Lung (tissue), 12 donors: Measurements from ENCODE around the gene LHX2. TPM values are rescaled to one million over a fixed set of nuclear protein-coding genes. Genes with fewer than 3 reads are reported as not detected.
A peak's percentile ranks its signal among the peaks of the same experiment; 100 is the strongest.
"Not testable (repeated sequence)": the region's sequence is repeated elsewhere in the genome, so short reads cannot be mapped to it uniquely, and the experiment has no call there.

Source experiments
- ATAC-seq: fragments of 200-7000 bp; cut with Tn5 transposase; one replicate; pipeline ENCODE4 v1.9.1; 2020; ENCODE audit warnings: moderate number of reproducible peaks; ENCODE audit not compliant: insufficient read depth, low FRiP score
- DNase-seq, 3 donors: peaks; one replicate each; pipeline ENCODE4 v3.0.0-alpha.2; 2013 to 2017
- H3K27ac ChIP-seq, 2 donors: one replicate each; pipeline ENCODE4 v1.5.1; 2013; ENCODE audit warnings: mild to moderate bottlenecking in 2 of 2, moderate library complexity in 2 of 2, control low read depth in 1 of 2, inconsistent platforms in 1 of 2, low read depth in 1 of 2, low read length in 1 of 2
- H3K27me3 ChIP-seq, 3 donors: one replicate each; pipeline ENCODE4 v1.5.1; 2013; ENCODE audit warnings: low read length in 2 of 3; ENCODE audit not compliant: control insufficient read depth in 3 of 3, insufficient read depth in 3 of 3
- H3K36me3 ChIP-seq, 4 donors: one replicate each; pipeline ENCODE4 v1.5.1; 2013; ENCODE audit warnings: low read length in 4 of 4, mild to moderate bottlenecking in 1 of 4, moderate library complexity in 1 of 4; ENCODE audit not compliant: control insufficient read depth in 4 of 4, insufficient read depth in 4 of 4
- H3K4me1 ChIP-seq, 5 donors: one replicate each; pipeline ENCODE4 v1.5.1; 2013; ENCODE audit warnings: low read length in 5 of 5, mild to moderate bottlenecking in 2 of 5, moderate library complexity in 1 of 5; ENCODE audit not compliant: control insufficient read depth in 5 of 5, insufficient read depth in 5 of 5
- H3K4me3 ChIP-seq: one replicate; pipeline ENCODE4 v1.5.1; 2013; ENCODE audit warnings: mild to moderate bottlenecking, control low read depth, moderate library complexity
- H3K9ac ChIP-seq, 2 donors: one replicate each; pipeline ENCODE4 v1.5.1; 2013; ENCODE audit warnings: low read length in 2 of 2, control low read depth in 1 of 2; ENCODE audit not compliant: insufficient read depth in 1 of 2
- H3K9me3 ChIP-seq, 4 donors: one replicate each; pipeline ENCODE4 v1.5.1; 2013; ENCODE audit warnings: low read length in 3 of 4, mild to moderate bottlenecking in 1 of 4, moderate library complexity in 1 of 4; ENCODE audit not compliant: control insufficient read depth in 4 of 4, insufficient read depth in 3 of 4
- CTCF ChIP-seq: IDR thresholded peaks from 2 replicates; pipeline ENCODE4 v1.5.1; 2012; ENCODE audit warnings: mild to moderate bottlenecking; ENCODE audit errors: control extremely low read depth, extremely low read depth
- WGBS, 2 donors: extraction: QIAGEN DNeasy Blood & Tissue Kit; methylation state at CpG; one replicate each; pipeline ENCODE4 v1.1.7; 2013; 5-methylcytosine and 5-hydroxymethylcytosine counted together
- polyA plus RNA-seq, 2 donors: library from polyadenylated mRNA; stranded (reverse); fragments of 200-250 nt; gene quantifications; one replicate each; pipeline ENCODE4 v1.2.1, GENCODE V29; 2013
- total RNA-seq, 2 donors: library from RNA; depleted of rRNA in 1 of 2; stranded (reverse); fragments of >200 nt in 1 of 2; gene quantifications; one replicate each; pipeline ENCODE4 v1.2.1, GENCODE V29; 2014 to 2021
- donor health status: control.
- donor health status: control.
- donor health status: Bipolar disorder and iron deficiency.
- donor health status: healthy.
- donor health status: DM: yes; HTN: yes; CAD: no.

The LHX2 gene
- total and polyA plus RNA-seq, 4 donors = 0.07 to 0.31 TPM; not detected in 2

DNA sequence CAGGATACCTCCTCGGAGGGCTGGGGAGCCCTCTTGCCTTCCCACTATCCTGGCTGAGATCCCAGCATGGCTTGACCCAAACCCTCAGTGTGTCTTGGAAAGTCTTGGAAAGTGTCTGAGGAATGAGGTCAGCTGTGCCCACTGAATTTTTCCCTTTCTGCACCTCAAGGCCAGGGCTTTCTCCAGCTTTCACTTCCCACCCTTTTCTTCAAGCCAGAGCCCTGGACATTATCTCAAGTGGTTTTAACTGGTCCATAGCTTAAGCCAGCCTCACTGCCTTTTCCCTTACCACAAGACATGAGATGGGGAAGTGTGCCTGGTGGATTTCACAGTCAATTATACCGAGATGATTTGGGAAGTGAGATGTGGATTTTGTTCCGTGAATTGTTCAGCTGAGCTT lies 35.7 kb upstream of the LHX2 start:
- Histone ChIP-seq H3K36me3 (no peaks in the 10 kb centered on the region), H3K9me3 (peaks cover 0 to 10% (median under 1%) of the 10 kb centered on the region in 4 donors), H3K27me3 (peaks cover 5 to 44% (median 17%) of the 10 kb centered on the region in 3 donors), H3K4me1 (no peaks in the 10 kb centered on the region), H3K4me3 (no peak overlapping the region), H3K27ac (no peak overlapping the region), H3K9ac (no peak overlapping the region)
- TF ChIP-seq CTCF = no peak
- 53 to 66% methylated on average over 3 of the region's 3 CpGs for WGBS, 2 donors
- DNase-seq (peak in 1 of 3 donors; percentile 13), ATAC-seq (no peak)

DNA sequence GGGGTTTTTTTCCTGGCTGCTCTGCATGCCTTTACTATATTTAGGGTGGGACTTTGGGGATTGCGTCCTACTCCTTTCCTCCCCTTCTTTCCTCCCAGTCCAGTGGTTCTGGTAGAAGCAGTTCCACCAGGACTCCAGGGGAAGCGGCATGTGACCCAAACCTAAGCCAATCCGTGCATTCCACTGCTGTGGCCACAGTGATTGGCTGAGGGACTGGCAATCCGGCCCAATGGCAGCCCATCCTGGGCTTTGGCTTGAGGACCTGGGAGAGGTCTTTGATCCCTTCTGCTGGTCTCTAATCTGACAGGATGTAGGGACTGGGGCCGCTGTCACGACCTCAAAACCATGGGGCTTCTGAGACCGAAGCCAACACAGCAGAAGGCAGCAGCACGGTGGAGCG lies 35.0 kb upstream of the LHX2 start:
- ATAC-seq = not testable (repeated sequence)
- peaks cover 5 to 45% (median 24%) of the 10 kb centered on the region in 3 donors for H3K27me3 ChIP-seq

GRCh38 chr9:123978981-123979380 lies 32.6 kb upstream of the LHX2 start:
- DNase-seq = no peak
- Histone ChIP-seq H3K4me1 (no peaks in the 10 kb centered on the region), H3K9me3 (peaks cover 0 to 4% (median 0%) of the 10 kb centered on the region in 4 donors), H3K9ac (no peak overlapping the region), H3K27me3 (peaks cover 8 to 46% (median 28%) of the 10 kb centered on the region in 3 donors), H3K36me3 (no peaks in the 10 kb centered on the region), H3K27ac (no peak overlapping the region), H3K4me3 (no peak overlapping the region)
- no peak for ATAC-seq
- no peak for TF ChIP-seq CTCF
- 79 to 91% methylated on average over 4 of the region's 5 CpGs for WGBS, 2 donors

More for the DNA sequence above, 35.0 kb upstream of the LHX2 start:
- H3K4me1 ChIP-seq, H3K9ac ChIP-seq, H3K36me3 ChIP-seq, DNase-seq, H3K4me3 ChIP-seq, H3K27ac ChIP-seq: not testable (repeated sequence)
- no CpG with 5 or more reads among the region's 9 CpGs for WGBS, 2 donors
- H3K9me3 ChIP-seq = peaks cover 0 to 10% (median under 1%) of the 10 kb centered on the region in 4 donors

- TF ChIP-seq CTCF = no peak
- H3K27me3 ChIP-seq = peaks cover 13 to 62% (median 33%) of the 10 kb centered on the region in 3 donors
These were observed 29.0 kb upstream of the LHX2 start for GRCh38 chr9:123982535-123982934.

More at GRCh38 chr9:123982535-123982934, 29.0 kb upstream of the LHX2 start:
- Histone ChIP-seq H3K9me3 (peaks cover 0 to 6% (median 0%) of the 10 kb centered on the region in 4 donors), H3K27ac (no peak overlapping the region), H3K9ac (no peak overlapping the region), H3K4me1 (no peaks in the 10 kb centered on the region), H3K4me3 (no peak overlapping the region), H3K36me3 (no peaks in the 10 kb centered on the region)
- DNase-seq (no peak), ATAC-seq (no peak)
- 76 to 83% methylated on average over 6 of the region's 6 CpGs for WGBS, 2 donors
